Neural cell (in vitro differentiated cells): ENCODE measurements around the gene EYS. TPM values are rescaled to one million over a fixed set of nuclear protein-coding genes. Genes with fewer than 3 reads are reported as not detected.
A peak's percentile ranks its signal among the peaks of the same experiment; 100 is the strongest.

ENCODE experiments used
- H2AFZ ChIP-seq: fragments of 200-600, 300-800 bp; sonication (generic), shearing (Covaris generic); 2 replicates; pipeline ENCODE4 v1.6.0; 2014; ENCODE audit warnings: low read depth, mild to moderate bottlenecking, antibody characterized with exemption, low read length, moderate library complexity
- H3F3A ChIP-seq: fragments of 200-600 bp; shearing (Covaris generic); 2 replicates; pipeline ENCODE4 v1.6.1; 2016; ENCODE audit warnings: mild to moderate bottlenecking, moderate library complexity, mixed read lengths, antibody characterized with exemption, low read length; ENCODE audit not compliant: insufficient read depth, poor library complexity, severe bottlenecking
- H3K27ac ChIP-seq: fragments of 200-600, 300-800 bp; sonication (generic), shearing (Covaris generic); 2 replicates; pipeline ENCODE4 v1.5.1; 2014; ENCODE audit warnings: mild to moderate bottlenecking, low read length, moderate library complexity
- H3K27me3 ChIP-seq: fragments of 300-800, 200-600 bp; sonication (generic), shearing (Covaris generic); 2 replicates; pipeline ENCODE4 v1.6.0; 2014; ENCODE audit warnings: mild to moderate bottlenecking, low read depth, low read length, moderate library complexity; ENCODE audit not compliant: insufficient read depth
- H3K36me3 ChIP-seq: fragments of 300-800, 200-600 bp; sonication (generic), shearing (Covaris generic); 2 replicates; pipeline ENCODE4 v1.5.1; 2014; ENCODE audit warnings: mild to moderate bottlenecking, antibody characterized with exemption, low read length, moderate library complexity; ENCODE audit not compliant: insufficient read depth
- H3K4me2 ChIP-seq: fragments of 300-800, 200-600 bp; sonication (generic), shearing (Covaris generic); 2 replicates; pipeline ENCODE4 v1.6.0; 2014; ENCODE audit warnings: mild to moderate bottlenecking, low read length
- H3K4me3 ChIP-seq: fragments of 300-800, 200-600 bp; sonication (generic), shearing (Covaris generic); 2 replicates; pipeline ENCODE4 v1.5.1; 2014; ENCODE audit warnings: mild to moderate bottlenecking, low read length, moderate library complexity
- H3K79me2 ChIP-seq: fragments of 200-600 bp; shearing (Covaris generic); replicated peaks from 2 replicates; pipeline ENCODE4 v1.6.0; 2014; ENCODE audit warnings: mild to moderate bottlenecking, low read length, moderate library complexity; ENCODE audit not compliant: insufficient read depth
- H3K9ac ChIP-seq: fragments of 300-800, 200-600 bp; sonication (generic), shearing (Covaris generic); 2 replicates; pipeline ENCODE4 v1.6.1; 2016; ENCODE audit warnings: mild to moderate bottlenecking, low read length, mixed read lengths
- H3K9me2 ChIP-seq: fragments of 200-600 bp; shearing (Covaris generic); 2 replicates; pipeline ENCODE4 v1.6.1; 2016; ENCODE audit warnings: mild to moderate bottlenecking, low read length, mixed read lengths; ENCODE audit not compliant: insufficient read depth
- H3K9me3 ChIP-seq: fragments of 200-600, 300-800 bp; sonication (generic), shearing (Covaris generic); 2 replicates; pipeline ENCODE4 v1.6.1; 2016; ENCODE audit warnings: mild to moderate bottlenecking, mixed run types, low read length, moderate library complexity, mixed read lengths
- H4K20me1 ChIP-seq: fragments of 200-600 bp; shearing (Covaris generic); 2 replicates; pipeline ENCODE4 v1.6.1; 2016; ENCODE audit warnings: mild to moderate bottlenecking, mixed run types; ENCODE audit not compliant: insufficient read depth
- CTCF ChIP-seq: fragments of 450-650 bp; IDR thresholded peaks from 2 replicates; pipeline ENCODE4 v1.5.1; 2014; ENCODE audit warnings: antibody characterized with exemption, mild to moderate bottlenecking, moderate library complexity; ENCODE audit not compliant: poor library complexity, severe bottlenecking
- EP300 ChIP-seq: fragments of 450-650 bp; conservative IDR thresholded peaks from 2 replicates; pipeline ENCODE4 v1.6.1; 2014; ENCODE audit warnings: antibody characterized with exemption, mild to moderate bottlenecking, moderate library complexity; ENCODE audit not compliant: poor library complexity, severe bottlenecking
- EZH2 ChIP-seq: fragments of 200-600, 300-800 bp; shearing (Covaris generic), sonication (generic); IDR thresholded peaks from 2 replicates; pipeline ENCODE4 v1.6.1; 2014; ENCODE audit warnings: antibody characterized with exemption, low read length, borderline replicate concordance, mild to moderate bottlenecking; ENCODE audit not compliant: insufficient read depth, poor library complexity, severe bottlenecking
- MXI1 ChIP-seq: fragments of 450-650 bp; conservative IDR thresholded peaks from 2 replicates; pipeline ENCODE4 v1.6.1; 2014; ENCODE audit warnings: antibody characterized with exemption, mild to moderate bottlenecking; ENCODE audit not compliant: poor library complexity, severe bottlenecking
- POLR2AphosphoS5 ChIP-seq: IDR thresholded peaks from 2 replicates; pipeline ENCODE4 v1.6.1; 2012
- RAD21 ChIP-seq: fragments of 450-650 bp; conservative IDR thresholded peaks from 2 replicates; pipeline ENCODE4 v1.6.1; 2014; ENCODE audit warnings: antibody characterized with exemption, mild to moderate bottlenecking, moderate library complexity
- REST ChIP-seq: IDR thresholded peaks from 2 replicates; pipeline ENCODE4 v1.6.1; 2012; ENCODE audit warnings: borderline replicate concordance
- SMC3 ChIP-seq: fragments of 450-650 bp; conservative IDR thresholded peaks from 2 replicates; pipeline ENCODE4 v1.6.1; 2014; ENCODE audit warnings: antibody characterized with exemption, mild to moderate bottlenecking, moderate library complexity; ENCODE audit not compliant: poor library complexity
- TAF1 ChIP-seq: IDR thresholded peaks from 2 replicates; pipeline ENCODE4 v1.6.1; 2012; ENCODE audit warnings: low read depth
- polyA plus RNA-seq: library from polyadenylated mRNA; depleted of rRNA; stranded (reverse); fragments of >200 nt; gene quantifications from 2 replicates; pipeline ENCODE4 v1.2.3, GENCODE V29; 2014

The EYS gene
- polyA plus RNA-seq, 1 donor from 2014 or later = 0.38 TPM

GRCh38 chr6:64227863-64228262, 1479.2 kb downstream of the EYS start:
- H3K4me2 ChIP-seq = no peak overlapping the region
- TF ChIP-seq CTCF = no peak
- no peak for TF ChIP-seq POLR2AphosphoS5
- TF ChIP-seq TAF1 = no peak
- no peak for TF ChIP-seq REST
- no peak for TF ChIP-seq SMC3
- no peak for TF ChIP-seq EZH2
- TF ChIP-seq EP300 = no peak
- no peak for TF ChIP-seq MXI1
- TF ChIP-seq RAD21 = no peak
- H3K9me3 ChIP-seq = no peaks in the 10 kb centered on the region
- H3K36me3 ChIP-seq = no peaks in the 10 kb centered on the region
- H2AFZ ChIP-seq = no peak overlapping the region
- H3K27ac ChIP-seq = no peak overlapping the region
- H3K9me2 ChIP-seq = no peaks in the 10 kb centered on the region
- no peaks in the 10 kb centered on the region for H3K27me3 ChIP-seq
- H3K4me3 ChIP-seq = no peak overlapping the region
- no peak overlapping the region for H3K9ac ChIP-seq
- H4K20me1 ChIP-seq = no peaks in the 10 kb centered on the region
- H3F3A ChIP-seq = no peaks in the 10 kb centered on the region
- no peaks in the 10 kb centered on the region for H3K79me2 ChIP-seq

- H3K4me3 ChIP-seq = no peak overlapping the region
- peak overlapping the region; percentile 17 for H3K27ac ChIP-seq
- no peaks in the 10 kb centered on the region for H3K36me3 ChIP-seq
- no peaks in the 10 kb centered on the region for H4K20me1 ChIP-seq
- H3K9me3 ChIP-seq = no peaks in the 10 kb centered on the region
- no peaks in the 10 kb centered on the region for H3K9me2 ChIP-seq
- TF ChIP-seq EP300 = no peak
- H3K9ac ChIP-seq = no peak overlapping the region
- H3K4me2 ChIP-seq = no peak overlapping the region
- H3K27me3 ChIP-seq = no peaks in the 10 kb centered on the region
- no peaks in the 10 kb centered on the region for H3F3A ChIP-seq
- H3K79me2 ChIP-seq = no peaks in the 10 kb centered on the region
- H2AFZ ChIP-seq = peak overlapping the region; percentile 15
These were observed 1481.5 kb downstream of the EYS start for GRCh38 chr6:64225503-64225902.

GRCh38 chr6:64224819-64225218, 1482.2 kb downstream of the EYS start:
- Histone ChIP-seq H3K79me2 (no peaks in the 10 kb centered on the region), H3K4me3 (no peak overlapping the region), H3K9me3 (no peaks in the 10 kb centered on the region), H3K27me3 (no peaks in the 10 kb centered on the region), H4K20me1 (no peaks in the 10 kb centered on the region), H3K9ac (no peak overlapping the region), H3K9me2 (no peaks in the 10 kb centered on the region), H3K27ac (no peak overlapping the region), H3K4me2 (no peak overlapping the region), H3F3A (no peaks in the 10 kb centered on the region), H2AFZ (no peak overlapping the region), H3K36me3 (no peaks in the 10 kb centered on the region)
- TF ChIP-seq TAF1 (no peak), RAD21 (no peak), EP300 (no peak), SMC3 (no peak), POLR2AphosphoS5 (no peak), MXI1 (no peak), EZH2 (no peak), CTCF (no peak), REST (no peak)
